ENCODE data around the gene FBLN7.

The FBLN7 gene

DNA sequence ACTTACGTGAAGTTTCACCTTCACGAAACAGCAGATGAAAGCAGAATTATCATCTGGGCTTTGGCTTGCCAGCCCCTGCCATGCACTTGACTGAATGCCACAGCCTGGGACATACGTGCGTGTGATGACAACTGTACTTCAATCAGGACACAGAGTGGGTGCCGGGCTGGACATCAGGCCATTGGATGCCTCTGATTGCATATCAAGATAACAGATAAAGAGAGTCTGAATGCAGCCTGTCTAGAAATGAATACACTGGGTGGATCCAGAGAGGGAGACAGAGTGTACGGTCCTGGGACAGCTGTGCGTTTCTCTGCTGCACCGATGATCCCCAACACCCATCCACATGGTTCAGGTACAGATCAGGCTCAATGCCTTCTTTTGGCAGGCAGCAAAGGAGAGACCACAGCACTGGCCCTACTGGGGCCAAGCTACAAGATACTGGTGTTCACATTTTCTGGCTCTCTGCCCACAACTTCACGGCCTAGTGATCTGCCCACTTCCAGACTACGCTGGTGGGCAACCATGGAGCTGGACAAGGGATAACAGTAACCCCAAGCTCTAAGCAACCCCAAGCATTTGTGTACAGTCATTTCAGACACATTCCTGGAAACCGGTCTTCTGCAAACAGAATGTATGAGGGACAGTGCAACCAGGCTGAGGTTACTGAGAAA lies 35.6 kb downstream of the FBLN7 start:
- no peak overlapping the region for H3K4me3 ChIP-seq (ENCODE audit: low read depth, low read length)
- no peaks in the 10 kb centered on the region for H3K9me3 ChIP-seq (ENCODE audit: control insufficient read depth, insufficient read depth, low read length)
- no peaks in the 10 kb centered on the region for H3K36me3 ChIP-seq (ENCODE audit: control insufficient read depth, insufficient read depth, low read length)
- no peaks in the 10 kb centered on the region for H3K4me1 ChIP-seq (ENCODE audit: control insufficient read depth, insufficient read depth, low read length)
- no peak overlapping the region for H3K27ac ChIP-seq (ENCODE audit: low read depth, low read length)
- H3K27me3 ChIP-seq (ENCODE audit: control insufficient read depth, insufficient read depth, low read length) = no peaks in the 10 kb centered on the region
- H3K9ac ChIP-seq (ENCODE audit: low read depth, low read length) = no peak overlapping the region

DNA sequence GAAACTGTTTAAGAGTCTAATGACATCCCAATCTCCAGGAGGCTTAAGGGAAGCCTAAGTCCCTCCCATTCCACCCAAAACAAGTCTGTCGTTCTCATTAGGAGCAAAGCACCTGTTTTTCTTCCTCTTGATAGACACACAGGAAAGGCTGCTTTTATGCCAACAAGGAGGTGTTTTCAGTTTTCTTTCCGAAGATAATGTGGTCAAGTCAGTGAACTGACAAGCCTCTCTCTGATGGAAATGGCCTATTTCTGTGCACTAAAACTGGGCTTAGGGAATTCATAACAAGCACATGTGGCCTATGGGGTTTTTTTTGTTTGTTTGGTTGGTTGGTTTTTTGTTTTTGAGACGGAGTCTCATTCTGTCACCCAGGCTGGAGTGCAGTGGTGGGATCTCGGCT lies 36.2 kb downstream of the FBLN7 start:
- Histone ChIP-seq H3K27ac (ENCODE audit: low read depth, low read length) (no peak overlapping the region), H3K9me3 (ENCODE audit: control insufficient read depth, insufficient read depth, low read length) (no peaks in the 10 kb centered on the region), H3K9ac (ENCODE audit: low read depth, low read length) (no peak overlapping the region), H3K4me3 (ENCODE audit: low read depth, low read length) (no peak overlapping the region), H3K4me1 (ENCODE audit: control insufficient read depth, insufficient read depth, low read length) (no peaks in the 10 kb centered on the region), H3K36me3 (ENCODE audit: control insufficient read depth, insufficient read depth, low read length) (no peaks in the 10 kb centered on the region), H3K27me3 (ENCODE audit: control insufficient read depth, insufficient read depth, low read length) (no peaks in the 10 kb centered on the region)

DNA sequence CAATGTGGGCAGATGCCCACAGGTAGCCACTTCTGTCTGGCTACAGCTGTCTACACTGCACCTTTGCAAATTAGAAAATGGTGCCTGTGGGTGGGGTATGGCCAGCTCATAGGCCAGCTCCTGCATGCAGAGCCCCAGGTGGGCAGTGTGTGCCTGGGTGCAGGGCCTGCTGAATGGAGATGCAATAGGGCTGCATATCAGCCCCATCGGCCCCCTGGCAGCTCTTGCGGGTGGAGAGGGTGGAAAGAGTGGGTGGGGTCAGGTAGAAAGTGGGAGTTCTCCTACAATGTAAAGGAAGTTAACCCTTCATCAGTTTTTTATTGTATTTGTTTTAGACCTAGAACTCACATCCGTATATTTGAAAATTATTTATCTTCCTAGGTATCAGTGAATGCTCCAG lies 37.1 kb downstream of the FBLN7 start:
- Histone ChIP-seq H3K4me1 (ENCODE audit: control insufficient read depth, insufficient read depth, low read length) (no peaks in the 10 kb centered on the region), H3K27ac (ENCODE audit: low read depth, low read length) (no peak overlapping the region), H3K4me3 (ENCODE audit: low read depth, low read length) (no peak overlapping the region), H3K27me3 (ENCODE audit: control insufficient read depth, insufficient read depth, low read length) (no peaks in the 10 kb centered on the region), H3K9ac (ENCODE audit: low read depth, low read length) (no peak overlapping the region), H3K36me3 (ENCODE audit: control insufficient read depth, insufficient read depth, low read length) (no peaks in the 10 kb centered on the region), H3K9me3 (ENCODE audit: control insufficient read depth, insufficient read depth, low read length) (no peaks in the 10 kb centered on the region)

DNA sequence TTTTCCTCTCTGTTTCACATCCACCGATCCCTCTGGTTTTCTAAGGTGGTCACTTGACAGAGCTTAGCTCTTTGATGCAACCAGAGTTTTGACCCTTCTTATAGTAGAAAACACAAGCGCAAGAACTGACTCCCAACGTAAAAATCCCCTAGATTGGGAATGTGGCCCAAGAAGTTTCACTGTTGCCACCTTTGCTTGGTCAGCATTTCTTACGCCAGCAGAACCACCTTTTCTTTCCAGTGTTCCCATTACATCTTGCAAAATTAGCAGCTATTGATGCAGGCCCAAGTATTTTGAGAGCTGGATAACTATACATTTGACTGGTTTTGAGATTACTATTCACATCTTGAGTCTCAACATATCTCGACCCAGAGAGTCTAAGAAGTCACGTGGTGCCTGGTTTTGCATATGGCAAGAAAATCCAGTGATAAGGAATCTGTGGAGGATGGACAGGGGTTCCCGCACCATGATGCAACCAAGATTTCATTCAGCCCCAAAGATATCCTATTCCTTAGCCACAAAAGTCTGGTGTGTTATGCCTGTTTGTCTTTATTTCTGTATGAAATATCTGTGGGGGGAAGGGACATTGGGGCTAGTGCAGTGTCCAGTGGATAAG lies 37.9 kb downstream of the FBLN7 start:
- no peaks in the 10 kb centered on the region for H3K36me3 ChIP-seq (ENCODE audit: control insufficient read depth, insufficient read depth, low read length)
- no peak overlapping the region for H3K9ac ChIP-seq (ENCODE audit: low read depth, low read length)
- no peak overlapping the region for H3K4me3 ChIP-seq (ENCODE audit: low read depth, low read length)
- no peaks in the 10 kb centered on the region for H3K4me1 ChIP-seq (ENCODE audit: control insufficient read depth, insufficient read depth, low read length)
- no peaks in the 10 kb centered on the region for H3K9me3 ChIP-seq (ENCODE audit: control insufficient read depth, insufficient read depth, low read length)
- peaks cover 3% of the 10 kb centered on the region for H3K27me3 ChIP-seq (ENCODE audit: control insufficient read depth, insufficient read depth, low read length)
- H3K27ac ChIP-seq (ENCODE audit: low read depth, low read length) = no peak overlapping the region

DNA sequence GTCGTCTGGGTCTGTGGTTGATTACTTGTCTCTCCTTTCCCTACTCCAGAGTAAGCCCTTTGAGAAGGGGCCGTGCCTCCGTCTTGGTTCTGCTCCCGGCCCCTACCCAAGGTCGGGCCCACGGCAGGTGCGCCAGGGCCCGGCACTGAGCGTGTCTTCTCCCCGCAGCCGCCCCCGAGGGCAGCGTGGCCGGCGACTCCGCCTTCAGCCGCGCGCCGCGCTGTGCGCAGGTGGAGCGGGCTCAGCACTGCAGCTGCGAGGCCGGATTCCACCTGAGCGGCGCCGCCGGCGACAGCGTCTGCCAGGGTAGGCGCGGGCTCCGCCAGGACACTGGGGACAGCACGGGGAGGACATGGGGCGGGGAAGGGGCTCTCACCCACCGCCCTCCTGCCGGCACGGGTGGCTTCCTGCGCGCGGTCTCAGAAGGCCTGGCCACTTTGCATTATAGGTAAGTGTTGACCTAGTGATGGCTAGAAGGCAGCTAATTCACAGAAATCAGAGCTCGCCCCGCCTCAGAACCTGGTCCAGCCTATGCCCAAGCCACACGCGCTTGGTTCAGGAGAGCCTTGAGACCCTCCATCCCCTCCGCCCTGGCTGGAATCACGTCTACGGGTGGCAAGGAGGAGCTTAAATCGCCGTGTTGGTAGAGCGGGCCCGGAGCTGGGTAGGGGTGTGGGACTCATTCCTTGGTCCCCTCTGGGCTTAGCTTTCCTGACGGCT lies 43.5 kb downstream of the FBLN7 start:
- Histone ChIP-seq H3K9ac (ENCODE audit: low read depth, low read length) (no peak overlapping the region), H3K9me3 (ENCODE audit: control insufficient read depth, insufficient read depth, low read length) (no peaks in the 10 kb centered on the region), H3K27me3 (ENCODE audit: control insufficient read depth, insufficient read depth, low read length) (peaks cover 30% of the 10 kb centered on the region), H3K4me1 (ENCODE audit: control insufficient read depth, insufficient read depth, low read length) (no peaks in the 10 kb centered on the region), H3K27ac (ENCODE audit: low read depth, low read length) (no peak overlapping the region), H3K36me3 (ENCODE audit: control insufficient read depth, insufficient read depth, low read length) (no peaks in the 10 kb centered on the region), H3K4me3 (ENCODE audit: low read depth, low read length) (peak overlapping the region; percentile 48)

DNA sequence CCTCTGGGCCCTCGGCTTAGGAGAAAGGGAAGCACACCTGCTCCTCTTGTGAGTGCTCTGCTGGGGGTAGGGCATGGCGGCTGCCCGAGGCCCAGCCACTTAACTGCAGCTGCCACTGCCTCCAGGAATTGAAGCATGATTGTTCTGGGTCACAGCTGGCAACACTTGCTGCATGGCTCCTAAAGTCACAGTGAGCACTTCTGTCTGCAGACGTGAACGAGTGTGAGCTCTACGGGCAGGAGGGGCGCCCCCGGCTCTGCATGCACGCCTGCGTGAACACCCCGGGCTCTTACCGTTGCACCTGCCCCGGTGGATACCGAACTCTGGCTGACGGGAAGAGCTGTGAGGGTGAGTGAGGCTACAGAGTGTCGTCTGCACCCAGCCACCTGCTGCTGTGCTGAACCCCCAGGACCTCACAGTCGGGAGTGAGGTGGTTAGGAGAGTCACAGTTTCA lies 44.4 kb downstream of the FBLN7 start:
- H3K9me3 ChIP-seq (ENCODE audit: control insufficient read depth, insufficient read depth, low read length) = no peaks in the 10 kb centered on the region
- no peaks in the 10 kb centered on the region for H3K36me3 ChIP-seq (ENCODE audit: control insufficient read depth, insufficient read depth, low read length)
- H3K27ac ChIP-seq (ENCODE audit: low read depth, low read length) = no peak overlapping the region
- H3K27me3 ChIP-seq (ENCODE audit: control insufficient read depth, insufficient read depth, low read length) = peaks cover 30% of the 10 kb centered on the region
- H3K4me1 ChIP-seq (ENCODE audit: control insufficient read depth, insufficient read depth, low read length) = no peaks in the 10 kb centered on the region
- H3K4me3 ChIP-seq (ENCODE audit: low read depth, low read length) = no peak overlapping the region
- H3K9ac ChIP-seq (ENCODE audit: low read depth, low read length) = no peak overlapping the region

DNA sequence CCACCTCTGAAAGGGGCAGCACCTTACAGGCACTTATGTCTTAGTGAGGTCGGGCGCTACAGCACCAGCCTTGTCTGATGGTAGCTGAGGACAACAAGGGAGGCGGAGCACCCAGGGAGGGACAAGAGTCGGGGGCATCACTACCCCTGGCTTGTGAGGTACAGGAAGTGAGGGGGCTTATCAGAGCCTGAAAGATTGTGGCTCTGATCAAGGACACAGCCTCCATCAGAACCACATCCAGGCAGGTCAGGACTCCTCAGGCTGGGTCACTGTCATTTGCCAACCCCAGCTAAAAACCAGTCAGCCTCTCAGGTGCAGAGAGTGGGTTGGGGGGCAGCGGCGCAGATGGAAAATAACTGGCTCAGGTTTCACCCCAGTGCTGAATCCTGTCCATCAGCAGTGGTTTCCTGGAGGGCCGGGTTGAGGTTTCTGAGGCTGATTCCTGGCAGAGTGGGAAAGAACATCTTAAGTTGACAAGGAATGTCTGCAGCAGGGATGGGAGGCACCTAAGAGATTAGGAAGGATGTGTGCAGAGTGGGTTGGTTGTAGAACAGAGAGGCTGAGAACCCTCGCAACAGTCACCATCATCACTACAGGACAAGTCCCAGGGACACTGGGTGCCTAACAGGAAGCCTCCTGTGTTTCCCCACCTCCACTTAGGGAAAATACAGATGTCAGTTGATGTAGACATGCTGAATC lies 45.3 kb downstream of the FBLN7 start:
- H3K4me1 ChIP-seq (ENCODE audit: control insufficient read depth, insufficient read depth, low read length) = no peaks in the 10 kb centered on the region
- no peaks in the 10 kb centered on the region for H3K36me3 ChIP-seq (ENCODE audit: control insufficient read depth, insufficient read depth, low read length)
- peaks cover 30% of the 10 kb centered on the region for H3K27me3 ChIP-seq (ENCODE audit: control insufficient read depth, insufficient read depth, low read length)
- H3K9me3 ChIP-seq (ENCODE audit: control insufficient read depth, insufficient read depth, low read length) = no peaks in the 10 kb centered on the region
- H3K27ac ChIP-seq (ENCODE audit: low read depth, low read length) = no peak overlapping the region
- H3K4me3 ChIP-seq (ENCODE audit: low read depth, low read length) = no peak overlapping the region
- no peak overlapping the region for H3K9ac ChIP-seq (ENCODE audit: low read depth, low read length)

DNA sequence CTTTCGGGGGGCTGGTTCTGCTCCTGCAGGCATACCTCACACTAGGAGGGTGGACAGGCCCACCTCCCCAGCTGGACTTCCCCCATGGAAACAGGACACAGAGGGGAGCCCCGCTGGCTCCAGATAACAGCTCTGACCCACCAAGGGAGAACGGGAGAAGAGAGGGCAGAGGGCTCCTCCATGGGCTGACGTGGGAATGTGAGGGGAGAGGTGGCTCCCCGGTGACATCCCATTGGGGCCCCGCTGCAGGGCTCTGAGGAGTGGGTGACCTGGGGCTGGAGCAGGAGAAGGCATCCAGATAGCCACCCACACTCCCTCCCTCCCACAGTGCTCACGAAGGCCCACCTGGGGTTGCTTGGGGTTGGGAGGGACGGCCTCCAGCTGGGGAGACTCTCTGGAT lies 45.9 kb downstream of the FBLN7 start:
- no peak overlapping the region for H3K27ac ChIP-seq (ENCODE audit: low read depth, low read length)
- H3K9me3 ChIP-seq (ENCODE audit: control insufficient read depth, insufficient read depth, low read length) = no peaks in the 10 kb centered on the region

DNA sequence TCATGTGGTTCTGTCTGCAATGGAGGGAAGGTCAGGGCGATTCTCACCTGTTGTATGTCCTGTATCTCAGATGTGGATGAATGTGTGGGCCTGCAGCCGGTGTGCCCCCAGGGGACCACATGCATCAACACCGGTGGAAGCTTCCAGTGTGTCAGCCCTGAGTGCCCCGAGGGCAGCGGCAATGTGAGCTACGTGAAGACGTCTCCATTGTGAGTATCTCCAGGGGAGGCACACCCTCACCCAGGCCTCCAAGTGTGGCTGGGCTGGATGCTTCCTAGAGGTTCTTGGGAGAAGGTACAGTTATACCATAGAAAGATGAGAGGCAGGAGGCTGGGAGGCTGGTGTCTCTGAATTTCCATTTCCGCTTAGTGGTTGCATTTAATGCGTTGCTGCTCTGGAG lies 46.9 kb downstream of the FBLN7 start:
- H3K9me3 ChIP-seq (ENCODE audit: control insufficient read depth, insufficient read depth, low read length) = no peaks in the 10 kb centered on the region
- H3K36me3 ChIP-seq (ENCODE audit: control insufficient read depth, insufficient read depth, low read length) = no peaks in the 10 kb centered on the region
- no peak overlapping the region for H3K4me3 ChIP-seq (ENCODE audit: low read depth, low read length)
- H3K4me1 ChIP-seq (ENCODE audit: control insufficient read depth, insufficient read depth, low read length) = no peaks in the 10 kb centered on the region
- H3K27me3 ChIP-seq (ENCODE audit: control insufficient read depth, insufficient read depth, low read length) = peaks cover 30% of the 10 kb centered on the region
- no peak overlapping the region for H3K9ac ChIP-seq (ENCODE audit: low read depth, low read length)
- no peak overlapping the region for H3K27ac ChIP-seq (ENCODE audit: low read depth, low read length)

More for the DNA sequence above, 45.9 kb downstream of the FBLN7 start:
- Histone ChIP-seq H3K36me3 (ENCODE audit: control insufficient read depth, insufficient read depth, low read length) (no peaks in the 10 kb centered on the region), H3K9ac (ENCODE audit: low read depth, low read length) (no peak overlapping the region), H3K4me1 (ENCODE audit: control insufficient read depth, insufficient read depth, low read length) (no peaks in the 10 kb centered on the region), H3K27me3 (ENCODE audit: control insufficient read depth, insufficient read depth, low read length) (peaks cover 30% of the 10 kb centered on the region), H3K4me3 (ENCODE audit: low read depth, low read length) (no peak overlapping the region)

DNA sequence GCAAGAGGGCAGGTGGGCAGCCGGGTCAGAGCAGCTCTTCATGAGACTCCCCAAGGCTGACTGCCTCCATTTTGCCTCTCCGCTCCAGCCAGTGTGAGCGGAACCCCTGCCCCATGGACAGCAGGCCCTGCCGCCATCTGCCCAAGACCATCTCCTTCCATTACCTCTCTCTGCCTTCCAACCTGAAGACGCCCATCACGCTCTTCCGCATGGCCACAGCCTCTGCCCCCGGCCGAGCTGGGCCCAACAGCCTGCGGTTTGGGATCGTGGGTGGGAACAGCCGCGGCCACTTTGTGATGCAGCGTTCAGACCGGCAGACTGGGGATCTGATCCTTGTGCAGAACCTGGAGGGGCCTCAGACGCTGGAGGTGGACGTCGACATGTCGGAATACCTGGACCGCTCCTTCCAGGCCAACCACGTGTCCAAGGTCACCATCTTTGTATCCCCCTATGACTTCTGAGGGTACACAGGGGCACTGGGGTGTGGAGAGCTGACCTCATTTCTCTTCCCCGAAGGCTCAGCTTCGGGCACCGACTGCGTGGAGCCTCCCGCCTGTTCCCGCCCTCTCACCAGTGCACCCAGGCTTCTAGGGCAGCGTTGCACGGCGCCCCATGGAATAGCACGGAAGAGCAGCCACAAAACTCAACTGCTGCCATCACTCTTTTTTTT lies 49.0 kb downstream of the FBLN7 start:
- Histone ChIP-seq H3K27me3 (ENCODE audit: control insufficient read depth, insufficient read depth, low read length) (peaks cover 16% of the 10 kb centered on the region), H3K36me3 (ENCODE audit: control insufficient read depth, insufficient read depth, low read length) (no peaks in the 10 kb centered on the region), H3K9me3 (ENCODE audit: control insufficient read depth, insufficient read depth, low read length) (no peaks in the 10 kb centered on the region), H3K27ac (ENCODE audit: low read depth, low read length) (no peak overlapping the region), H3K4me3 (ENCODE audit: low read depth, low read length) (no peak overlapping the region), H3K9ac (ENCODE audit: low read depth, low read length) (no peak overlapping the region), H3K4me1 (ENCODE audit: control insufficient read depth, insufficient read depth, low read length) (no peaks in the 10 kb centered on the region)
